Caco-2 (cell line): Measurements from ENCODE around the gene POLR2M. TPM values are rescaled to one million over a fixed set of nuclear protein-coding genes. Genes with fewer than 3 reads are reported as not detected.

Experiments
- BruUV-seq: library from RNA; stranded (reverse); fragments of 400-500 nt; replicated peaks from 2 replicates; lab custom pipeline; 2021; lab: Mats Ljungman, UMichigan
- CTCF ChIA-PET: fragments of 300-600 bp; sonication (Branson Sonifier 250); formaldehyde crosslinking; loops from one replicate; lab custom pipeline; 2022; ENCODE audit warnings: antibody characterized with exemption; lab: Charles Lee
- POLR2A ChIA-PET: fragments of 300-600 bp; sonication (Branson Sonifier 250); formaldehyde crosslinking; loops from one replicate; lab custom pipeline; 2022; ENCODE audit warnings: antibody characterized with exemption; lab: Charles Lee
- DNase-seq, 2 experiments: peaks; one replicate each; pipeline versions ENCODE4 v3.0.0 to v3.0.0-alpha.2; 2020 to 2022
- H3K27me3 ChIP-seq: replicated peaks from 2 replicates; pipeline ENCODE4 v1.6.0; 2011; ENCODE audit warnings: low read length; ENCODE audit not compliant: control insufficient read depth, insufficient read depth
- H3K36me3 ChIP-seq: 2 replicates; pipeline ENCODE4 v1.5.1; 2011; ENCODE audit warnings: low read length; ENCODE audit not compliant: control insufficient read depth, insufficient read depth
- H3K4me1 ChIP-seq: fragments of 250-450 bp; sonication (Bioruptor Pico); 2 replicates; pipeline ENCODE4 v1.5.1; 2020; ENCODE audit warnings: mild to moderate bottlenecking
- H3K4me3 ChIP-seq: 2 replicates; pipeline ENCODE4 v1.5.1; 2011; ENCODE audit warnings: low read depth, mild to moderate bottlenecking, control low read depth, low read length
- H3K9me3 ChIP-seq: fragments of 250-450 bp; sonication (Bioruptor Pico); 2 replicates; pipeline ENCODE4 v1.5.1; 2020; ENCODE audit warnings: mild to moderate bottlenecking, moderate library complexity
- H3K27ac Mint-ChIP-seq: one replicate; pipeline ENCODE4 v1.8.0; 2022; ENCODE audit warnings: mixed read lengths; ENCODE audit not compliant: unreplicated experiment
- H3K27me3 Mint-ChIP-seq: one replicate; pipeline ENCODE4 v1.8.0; 2022; ENCODE audit warnings: mixed read lengths; ENCODE audit not compliant: insufficient read depth, unreplicated experiment
- H3K36me3 Mint-ChIP-seq: one replicate; pipeline ENCODE4 v1.8.0; 2022; ENCODE audit warnings: mild to moderate bottlenecking, mixed read lengths; ENCODE audit not compliant: insufficient read depth, unreplicated experiment
- H3K4me1 Mint-ChIP-seq: one replicate; pipeline ENCODE4 v1.8.0; 2022; ENCODE audit warnings: low read depth, mixed read lengths; ENCODE audit not compliant: unreplicated experiment
- H3K4me3 Mint-ChIP-seq: one replicate; pipeline ENCODE4 v1.8.0; 2022; ENCODE audit warnings: mild to moderate bottlenecking, moderate library complexity, mixed read lengths; ENCODE audit not compliant: unreplicated experiment
- H3K9me3 Mint-ChIP-seq: one replicate; pipeline ENCODE4 v1.8.0; 2022; ENCODE audit warnings: mixed read lengths; ENCODE audit not compliant: unreplicated experiment
- intact Hi-C: fragments of 100-400 bp; cut with micrococcal nuclease; formaldehyde crosslinking; loops from one replicate; pipeline ENCODE4 v1.10.0; 2022; ENCODE audit not compliant: unreplicated experiment
- total RNA-seq: library from RNA; stranded (reverse); gene quantifications from 2 replicates; pipeline ENCODE4 v1.2.3, GENCODE V29; 2022
- TF ChIP-seq, protein P1 (sequence below), 2 experiments: fragments of 200-600 bp in 1 of 2; IDR thresholded peaks; 1 replicate in 1 of 2; 2 replicates in 1 of 2; pipeline versions ENCODE4 v1.5.1 to v1.8.0; 2011 to 2022; ENCODE audit warnings: antibody characterized with exemption in 1 of 2, control low read depth in 1 of 2, inconsistent platforms in 1 of 2, low read depth in 1 of 2, low read length in 1 of 2, mild to moderate bottlenecking in 1 of 2, moderate library complexity in 1 of 2; ENCODE audit not compliant: insufficient read depth in 1 of 2, severe bottlenecking in 1 of 2, unreplicated experiment in 1 of 2

Gene POLR2M
- total RNA-seq, 1 experiment from 2014 or later, result 81.6 TPM

DNA sequence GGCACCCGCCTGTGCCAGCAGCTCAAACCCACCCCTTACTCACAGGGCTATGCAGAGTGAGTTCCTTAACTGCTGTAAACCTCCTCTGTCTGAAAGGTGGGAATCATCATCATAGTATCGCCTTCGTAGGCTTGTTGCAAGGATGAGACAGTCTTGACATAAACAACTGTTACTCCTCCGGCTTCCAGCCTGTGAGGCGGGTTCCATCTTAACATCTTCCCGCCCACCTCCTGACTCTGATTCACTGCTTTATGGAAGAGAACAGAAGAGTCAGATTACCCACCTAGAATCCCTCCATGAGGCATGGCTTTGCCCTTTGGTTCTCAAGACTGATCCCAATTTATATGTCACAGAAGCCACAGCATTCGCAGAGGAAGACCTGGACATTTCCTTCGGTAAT, 21.9 kb downstream of the POLR2M start:
- H3K4me1 ChIP-seq, result no peaks in the 10 kb centered on the region
- no peak overlapping the region for H3K27ac Mint-ChIP-seq
- H3K9me3 Mint-ChIP-seq, result no peaks in the 10 kb centered on the region
- ChIA-PET CTCF (interaction anchor here (1.0 kb wide), 1 partner anchor 23 kb away, joined by 4 read pairs; no protein-coding TSS in a partner anchor), POLR2A (no interaction called here)
- H3K4me3 ChIP-seq, result no peak overlapping the region
- DNase-seq, result no peak
- no TSS peak for BruUV-seq
- no peaks in the 10 kb centered on the region for H3K4me1 Mint-ChIP-seq
- H3K9me3 ChIP-seq, result no peaks in the 10 kb centered on the region
- H3K36me3 ChIP-seq, result no peaks in the 10 kb centered on the region
- no peaks in the 10 kb centered on the region for H3K36me3 Mint-ChIP-seq
- no peaks in the 10 kb centered on the region for H3K27me3 ChIP-seq
- no peak overlapping the region for H3K4me3 Mint-ChIP-seq
- intact Hi-C loops, result no loop called here
- H3K27me3 Mint-ChIP-seq, result no peaks in the 10 kb centered on the region
- TF ChIP-seq, protein P1, sequence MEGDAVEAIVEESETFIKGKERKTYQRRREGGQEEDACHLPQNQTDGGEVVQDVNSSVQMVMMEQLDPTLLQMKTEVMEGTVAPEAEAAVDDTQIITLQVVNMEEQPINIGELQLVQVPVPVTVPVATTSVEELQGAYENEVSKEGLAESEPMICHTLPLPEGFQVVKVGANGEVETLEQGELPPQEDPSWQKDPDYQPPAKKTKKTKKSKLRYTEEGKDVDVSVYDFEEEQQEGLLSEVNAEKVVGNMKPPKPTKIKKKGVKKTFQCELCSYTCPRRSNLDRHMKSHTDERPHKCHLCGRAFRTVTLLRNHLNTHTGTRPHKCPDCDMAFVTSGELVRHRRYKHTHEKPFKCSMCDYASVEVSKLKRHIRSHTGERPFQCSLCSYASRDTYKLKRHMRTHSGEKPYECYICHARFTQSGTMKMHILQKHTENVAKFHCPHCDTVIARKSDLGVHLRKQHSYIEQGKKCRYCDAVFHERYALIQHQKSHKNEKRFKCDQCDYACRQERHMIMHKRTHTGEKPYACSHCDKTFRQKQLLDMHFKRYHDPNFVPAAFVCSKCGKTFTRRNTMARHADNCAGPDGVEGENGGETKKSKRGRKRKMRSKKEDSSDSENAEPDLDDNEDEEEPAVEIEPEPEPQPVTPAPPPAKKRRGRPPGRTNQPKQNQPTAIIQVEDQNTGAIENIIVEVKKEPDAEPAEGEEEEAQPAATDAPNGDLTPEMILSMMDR (IDR thresholded peaks at IDR 0.05; ENCODE audit: insufficient read depth in 1 of 2, low read depth in 1 of 2, low read length in 1 of 2, severe bottlenecking in 1 of 2, unreplicated experiment in 1 of 2), result no peak

- CTCF ChIA-PET, result no interaction called here
- Histone ChIP-seq H3K4me3 (no peak overlapping the region), H3K27me3 (no peaks in the 10 kb centered on the region), H3K9me3 (no peaks in the 10 kb centered on the region), H3K36me3 (no peaks in the 10 kb centered on the region), H3K4me1 (no peaks in the 10 kb centered on the region)
- Mint-ChIP-seq H3K27ac (no peak overlapping the region), H3K4me3 (no peak overlapping the region), H3K9me3 (no peaks in the 10 kb centered on the region), H3K36me3 (no peaks in the 10 kb centered on the region), H3K27me3 (no peaks in the 10 kb centered on the region), H3K4me1 (no peaks in the 10 kb centered on the region)
- POLR2A ChIA-PET, result no interaction called here
- TF ChIP-seq, protein P1 (IDR thresholded peaks at IDR 0.05; ENCODE audit: insufficient read depth in 1 of 2, low read depth in 1 of 2, low read length in 1 of 2, severe bottlenecking in 1 of 2, unreplicated experiment in 1 of 2), result no peak
- intact Hi-C loops, result loop anchor here (10.0 kb wide), 1 partner anchor 166 kb away; no protein-coding TSS in a partner anchor
- DNase-seq, result no peak
- BruUV-seq, result no TSS peak
Measured at GRCh38 chr15:57730876-57731275, 24.4 kb downstream of the POLR2M start.

GRCh38 chr15:57731530-57732103, 25.1 kb downstream of the POLR2M start:
- no peaks in the 10 kb centered on the region for H3K36me3 Mint-ChIP-seq
- Histone ChIP-seq H3K4me1 (no peaks in the 10 kb centered on the region), H3K36me3 (no peaks in the 10 kb centered on the region), H3K9me3 (no peaks in the 10 kb centered on the region), H3K27me3 (no peaks in the 10 kb centered on the region), H3K4me3 (no peak overlapping the region)
- no peak for DNase-seq
- no peaks in the 10 kb centered on the region for H3K4me1 Mint-ChIP-seq
- intact Hi-C loops, result loop anchor here (10.0 kb wide), 1 partner anchor 167 kb away; no protein-coding TSS in a partner anchor
- H3K9me3 Mint-ChIP-seq, result peaks cover 2% of the 10 kb centered on the region
- no peak overlapping the region for H3K4me3 Mint-ChIP-seq
- no peak overlapping the region for H3K27ac Mint-ChIP-seq
- H3K27me3 Mint-ChIP-seq, result no peaks in the 10 kb centered on the region
- BruUV-seq, result no TSS peak
- CTCF ChIA-PET, result interaction anchor here (1.2 to 1.8 kb wide), 2 partner anchors 10 to 19 kb away, joined by 4 to 5 read pairs; no protein-coding TSS in a partner anchor
- TF ChIP-seq, protein P1 (IDR thresholded peaks at IDR 0.05; ENCODE audit: insufficient read depth in 1 of 2, low read depth in 1 of 2, low read length in 1 of 2, severe bottlenecking in 1 of 2, unreplicated experiment in 1 of 2), result no peak
- POLR2A ChIA-PET, result no interaction called here
